Astrocyte (in vitro differentiated cells and primary cell): ENCODE results near the gene UBE2J2.

Source experiments
- CTCF ChIP-seq: IDR thresholded peaks from 2 replicates; pipeline ENCODE4 v1.5.1; 2011; ENCODE audit warnings: low read depth, mild to moderate bottlenecking, inconsistent platforms, low read length, moderate library complexity; ENCODE audit not compliant: insufficient read depth
- EZH2 ChIP-seq: IDR thresholded peaks from 2 replicates; pipeline ENCODE4 v1.6.1; 2012; ENCODE audit warnings: mild to moderate bottlenecking, low read length, inconsistent platforms; ENCODE audit not compliant: insufficient read depth

- no peak for TF ChIP-seq CTCF
- TF ChIP-seq EZH2, result no peak
Observed at GRCh38 chr1:1210726-1211540, 62.7 kb downstream of the UBE2J2 start.
